Renal cortex interstitium (tissue), 11 donors: ENCODE results near the gene NR1I2. TPM values are rescaled to one million over a fixed set of nuclear protein-coding genes. Genes with fewer than 3 reads are reported as not detected.

Experiments
- DNase-seq, 11 donors: peaks; one replicate each; pipeline ENCODE4 v3.0.0-alpha.2; 2013; ENCODE audit warnings: low read depth in 9 of 11, low spot score in 4 of 11; ENCODE audit errors: extremely low read depth in 1 of 11
- polyA plus RNA-seq, 3 donors: library from polyadenylated mRNA; unstranded; fragments of 120-200 nt; gene quantifications; one replicate each; pipeline ENCODE4 v1.2.1, GENCODE V29; 2013; ENCODE audit not compliant: insufficient read length in 3 of 3

NR1I2 gene
- polyA plus RNA-seq, 3 donors, result 0.66 to 1.1 (median 0.84) TPM

- DNase-seq, result no peak
Observed at GRCh38 chr3:119861681-119862080, 79.8 kb downstream of the NR1I2 start.

- DNase-seq, result no peak
Observed at GRCh38 chr3:119862616-119863015, 80.7 kb downstream of the NR1I2 start.

GRCh38 chr3:119864476-119864875, 82.6 kb downstream of the NR1I2 start:
- peak in 8 of 11 donors; percentile 2 to 31 (median 9) for DNase-seq

Other genes with a start within 250 kb of the NR1I2 start
- under 1 TPM; 0.17 to 0.27 (median 0.17) TPM for gene CD80, start 222.5 kb upstream of the NR1I2 start, polyA plus RNA-seq
- 1 to 10 TPM; 6.3 to 7.5 (median 7.0) TPM for gene ADPRH, start 202.6 kb upstream of the NR1I2 start, polyA plus RNA-seq
- gene PLA1A, start 184.2 kb upstream of the NR1I2 start, polyA plus RNA-seq, result 1 to 10 TPM; 7.1 to 7.4 (median 7.2) TPM
- 1 to 10 TPM; 3.4 to 5.6 (median 5.3) TPM for gene POPDC2, start 121.5 kb upstream of the NR1I2 start, polyA plus RNA-seq
- gene COX17, start 104.7 kb upstream of the NR1I2 start, polyA plus RNA-seq, result 10 to 100 TPM; 41.4 to 48.1 (median 44.0) TPM
- gene CFAP91, start 79.1 kb upstream of the NR1I2 start, polyA plus RNA-seq, result 10 to 100 TPM; 21.8 to 36.0 (median 22.1) TPM